Glutamatergic neuron (in vitro differentiated cells): ENCODE data around the gene NOTUM. TPM values are rescaled to one million over a fixed set of nuclear protein-coding genes. Genes with fewer than 3 reads are reported as not detected.
A peak's percentile ranks its signal among the peaks of the same experiment; 100 is the strongest.

Source experiments
- DNase-seq: peaks from one replicate; pipeline ENCODE4 v3.0.0; 2022
- H3K27ac Mint-ChIP-seq: one replicate; pipeline ENCODE4 v1.8.0; 2020; ENCODE audit warnings: mild to moderate bottlenecking, mixed read lengths, inconsistent platforms; ENCODE audit not compliant: unreplicated experiment
- H3K27me3 Mint-ChIP-seq: one replicate; pipeline ENCODE4 v1.8.0; 2020; ENCODE audit warnings: mild to moderate bottlenecking, moderate library complexity, mixed read lengths, inconsistent platforms; ENCODE audit not compliant: unreplicated experiment
- H3K36me3 Mint-ChIP-seq: one replicate; pipeline ENCODE4 v1.8.0; 2020; ENCODE audit warnings: mild to moderate bottlenecking, mixed read lengths, inconsistent platforms; ENCODE audit not compliant: unreplicated experiment
- H3K4me1 Mint-ChIP-seq: one replicate; pipeline ENCODE4 v1.8.0; 2020; ENCODE audit warnings: mild to moderate bottlenecking, low read depth, mixed read lengths, inconsistent platforms; ENCODE audit not compliant: unreplicated experiment
- H3K4me3 Mint-ChIP-seq: one replicate; pipeline ENCODE4 v1.8.0; 2020; ENCODE audit warnings: mild to moderate bottlenecking, mixed read lengths, inconsistent platforms; ENCODE audit not compliant: unreplicated experiment
- H3K9me3 Mint-ChIP-seq: one replicate; pipeline ENCODE4 v1.8.0; 2020; ENCODE audit warnings: mild to moderate bottlenecking, moderate library complexity, mixed read lengths, inconsistent platforms; ENCODE audit not compliant: unreplicated experiment
- CTCF ChIP-seq: fragments of 200-600 bp; sonication (generic); IDR thresholded peaks from one replicate; pipeline ENCODE4 v1.5.0; 2021; ENCODE audit not compliant: partially characterized antibody, unreplicated experiment
- total RNA-seq: library from RNA; stranded (reverse); fragmentation: NEBNext Ultra II Directional; extraction: Animal tissue kit (Norgen Biotek cat#: 25700); gene quantifications from one replicate; pipeline ENCODE4 v1.2.1, GENCODE V29; 2021; ENCODE audit not compliant: unreplicated experiment

Gene NOTUM
- total RNA-seq, 1 donor from 2014 or later = 39.8 TPM

GRCh38 chr17:81940538-81941483, 20.2 kb downstream of the NOTUM start:
- Mint-ChIP-seq H3K9me3 (peaks cover 6% of the 10 kb centered on the region), H3K4me3 (peak overlapping the region; percentile 34), H3K27ac (peak overlapping the region; percentile 28), H3K27me3 (peaks cover 6% of the 10 kb centered on the region), H3K36me3 (no peaks in the 10 kb centered on the region), H3K4me1 (peaks cover 15% of the 10 kb centered on the region)
- no peak for TF ChIP-seq CTCF
- no peak for DNase-seq

- no peak for DNase-seq
Measured at GRCh38 chr17:81939881-81940385, 21.1 kb downstream of the NOTUM start.

GRCh38 chr17:81939218-81939617, 21.8 kb downstream of the NOTUM start:
- peaks cover 8% of the 10 kb centered on the region for H3K27me3 Mint-ChIP-seq
- peaks cover 15% of the 10 kb centered on the region for H3K4me1 Mint-ChIP-seq
- no peak for TF ChIP-seq CTCF
- DNase-seq = no peak
- H3K27ac Mint-ChIP-seq = no peak overlapping the region
- H3K4me3 Mint-ChIP-seq = peak overlapping the region; percentile 42
- H3K36me3 Mint-ChIP-seq = no peaks in the 10 kb centered on the region
- peaks cover 6% of the 10 kb centered on the region for H3K9me3 Mint-ChIP-seq

More at GRCh38 chr17:81939881-81940385, 21.1 kb downstream of the NOTUM start:
- Mint-ChIP-seq H3K4me1 (peaks cover 15% of the 10 kb centered on the region), H3K36me3 (no peaks in the 10 kb centered on the region), H3K27me3 (peaks cover 7% of the 10 kb centered on the region), H3K9me3 (peaks cover 6% of the 10 kb centered on the region), H3K4me3 (peak overlapping the region; percentile 34), H3K27ac (no peak overlapping the region)
- no peak for TF ChIP-seq CTCF

GRCh38 chr17:81935709-81936084, 25.3 kb downstream of the NOTUM start:
- H3K36me3 Mint-ChIP-seq = no peaks in the 10 kb centered on the region
- peak overlapping the region; percentile 85 for H3K4me3 Mint-ChIP-seq
- no peak for TF ChIP-seq CTCF
- H3K27me3 Mint-ChIP-seq = peaks cover 17% of the 10 kb centered on the region
- H3K27ac Mint-ChIP-seq = no peak overlapping the region
- H3K4me1 Mint-ChIP-seq = peaks cover 18% of the 10 kb centered on the region
- DNase-seq = no peak
- H3K9me3 Mint-ChIP-seq = peaks cover 4% of the 10 kb centered on the region
